Thymus (tissue), 11 donors: ENCODE results near the gene VPS52. TPM values are rescaled to one million over a fixed set of nuclear protein-coding genes. Genes with fewer than 3 reads are reported as not detected.
"Not testable (repeated sequence)": the region's sequence is repeated elsewhere in the genome, so short reads cannot be mapped to it uniquely, and the experiment has no call there.

Source experiments
- DNase-seq, 9 donors: peaks; one replicate each; pipeline ENCODE4 v3.0.0-alpha.2; 2013; ENCODE audit warnings: low spot score in 9 of 9, low read depth in 6 of 9, missing footprints in 1 of 9
- H3K27ac ChIP-seq, 2 donors: one replicate each; pipeline ENCODE4 v1.5.1; 2013; ENCODE audit warnings: control low read depth in 1 of 2, low read depth in 1 of 2, low read length in 1 of 2, mild to moderate bottlenecking in 1 of 2, moderate library complexity in 1 of 2
- H3K27me3 ChIP-seq, 2 donors: one replicate each; pipeline ENCODE4 v1.5.1; 2013; ENCODE audit warnings: low read length in 1 of 2; ENCODE audit not compliant: control insufficient read depth in 2 of 2, insufficient read depth in 1 of 2
- H3K36me3 ChIP-seq, 2 donors: one replicate each; pipeline ENCODE4 v1.5.1; 2013; ENCODE audit warnings: low read length in 1 of 2, mild to moderate bottlenecking in 1 of 2, moderate library complexity in 1 of 2; ENCODE audit not compliant: control insufficient read depth in 2 of 2, insufficient read depth in 2 of 2
- H3K4me1 ChIP-seq, 2 donors: one replicate each; pipeline ENCODE4 v1.5.1; 2013; ENCODE audit warnings: low read length in 2 of 2; ENCODE audit not compliant: control insufficient read depth in 2 of 2, insufficient read depth in 2 of 2
- H3K4me3 ChIP-seq, 2 donors: one replicate each; pipeline ENCODE4 v1.5.1; 2013; ENCODE audit warnings: low read length in 2 of 2, control low read depth in 1 of 2, mild to moderate bottlenecking in 1 of 2
- H3K9me3 ChIP-seq, 2 donors: one replicate each; pipeline ENCODE4 v1.5.1; 2013; ENCODE audit warnings: low read length in 1 of 2, mild to moderate bottlenecking in 1 of 2; ENCODE audit not compliant: control insufficient read depth in 2 of 2, insufficient read depth in 1 of 2
- WGBS: extraction: QIAGEN DNeasy Blood & Tissue Kit; methylation state at CpG from one replicate; pipeline ENCODE4 v1.1.7; 2013; 5-methylcytosine and 5-hydroxymethylcytosine counted together
- polyA plus RNA-seq: library from polyadenylated mRNA; stranded (reverse); fragments of 200-250 nt; gene quantifications from one replicate; pipeline ENCODE4 v1.2.3, GENCODE V29; 2013
- total RNA-seq: library from RNA; stranded (reverse); fragments of 120-200 nt; gene quantifications from one replicate; pipeline ENCODE4 v1.2.4, GENCODE V29; 2013
- donor health status: healthy.

Gene VPS52
- total and polyA plus RNA-seq, 2 donors = 26.3 to 59.0 TPM

- Histone ChIP-seq H3K9me3 (no peaks in the 10 kb centered on the region), H3K36me3 (peaks cover 49 to 67% of the 10 kb centered on the region in 2 donors), H3K4me1 (peaks cover 23 to 43% of the 10 kb centered on the region in 2 donors), H3K27ac (peak overlapping the region; percentile 94 to 98), H3K27me3 (no peaks in the 10 kb centered on the region), H3K4me3 (peak overlapping the region; percentile 90)
- WGBS = 5% methylated on average over 7 of the region's 7 CpGs
- no peak for DNase-seq
Observed at GRCh38 chr6:33271117-33271467, 584 bp downstream of the VPS52 start.

- Histone ChIP-seq H3K9me3 (no peaks in the 10 kb centered on the region), H3K36me3 (peaks cover 53 to 77% of the 10 kb centered on the region in 2 donors), H3K4me3 (no peak overlapping the region), H3K27me3 (no peaks in the 10 kb centered on the region), H3K4me1 (no peaks in the 10 kb centered on the region), H3K27ac (no peak overlapping the region)
- 92% methylated on average over 7 of the region's 7 CpGs for WGBS
- no peak for DNase-seq
Observed at GRCh38 chr6:33264015-33264414, 7.7 kb downstream of the VPS52 start.

GRCh38 chr6:33262490-33262889, 9.2 kb downstream of the VPS52 start:
- H3K27ac ChIP-seq, H3K27me3 ChIP-seq, DNase-seq, H3K9me3 ChIP-seq, H3K4me3 ChIP-seq, H3K4me1 ChIP-seq: not testable (repeated sequence)
- WGBS = 98% methylated on average over 3 of the region's 3 CpGs
- H3K36me3 ChIP-seq = peaks cover 43 to 73% of the 10 kb centered on the region in 2 donors

- DNase-seq = no peak
- no peaks in the 10 kb centered on the region for H3K9me3 ChIP-seq
- H3K4me1 ChIP-seq = no peaks in the 10 kb centered on the region
- WGBS = 92% methylated on average over 5 of the region's 5 CpGs
- H3K36me3 ChIP-seq = peaks cover 15 to 58% of the 10 kb centered on the region in 2 donors
- no peaks in the 10 kb centered on the region for H3K27me3 ChIP-seq
- H3K27ac ChIP-seq = no peak overlapping the region
- no peak overlapping the region for H3K4me3 ChIP-seq
Observed at GRCh38 chr6:33259032-33259431, 12.6 kb downstream of the VPS52 start.

- Histone ChIP-seq H3K36me3 (peaks cover 21 to 46% of the 10 kb centered on the region in 2 donors), H3K27ac (no peak overlapping the region), H3K9me3 (no peaks in the 10 kb centered on the region), H3K27me3 (no peaks in the 10 kb centered on the region), H3K4me1 (peaks cover 9 to 10% of the 10 kb centered on the region in 2 donors), H3K4me3 (no peak overlapping the region)
- 97% methylated on average over 4 of the region's 4 CpGs for WGBS
- DNase-seq = no peak
Observed at GRCh38 chr6:33254591-33254990, 17.1 kb downstream of the VPS52 start.

GRCh38 chr6:33252759-33253158, 18.9 kb downstream of the VPS52 start:
- H3K9me3 ChIP-seq = no peaks in the 10 kb centered on the region
- no peak overlapping the region for H3K4me3 ChIP-seq
- peaks cover 9 to 24% of the 10 kb centered on the region in 2 donors for H3K4me1 ChIP-seq
- H3K27ac ChIP-seq = no peak overlapping the region
- H3K27me3 ChIP-seq = peaks cover 0 to 4% of the 10 kb centered on the region in 2 donors
- peaks cover 16 to 32% of the 10 kb centered on the region in 2 donors for H3K36me3 ChIP-seq
- DNase-seq = no peak

GRCh38 chr6:33251395-33252012, 20.2 kb downstream of the VPS52 start:
- Histone ChIP-seq H3K27ac (no peak overlapping the region), H3K36me3 (peaks cover 16 to 22% of the 10 kb centered on the region in 2 donors), H3K27me3 (peaks cover 2 to 16% of the 10 kb centered on the region in 2 donors), H3K4me1 (peaks cover 9 to 24% of the 10 kb centered on the region in 2 donors), H3K4me3 (no peak overlapping the region), H3K9me3 (no peaks in the 10 kb centered on the region)
- 90% methylated on average over 6 of the region's 6 CpGs for WGBS
- no peak for DNase-seq

GRCh38 chr6:33250731-33251130, 20.9 kb downstream of the VPS52 start:
- WGBS = 98% methylated on average over 13 of the region's 13 CpGs
- Histone ChIP-seq H3K27me3 (peaks cover 2 to 20% of the 10 kb centered on the region in 2 donors), H3K9me3 (no peaks in the 10 kb centered on the region), H3K4me1 (peaks cover 9 to 24% of the 10 kb centered on the region in 2 donors), H3K27ac (no peak overlapping the region), H3K4me3 (no peak overlapping the region), H3K36me3 (peaks cover 16 to 22% of the 10 kb centered on the region in 2 donors)
- no peak for DNase-seq

- H3K27ac ChIP-seq = peak overlapping the region; percentile 84 to 98
Observed at GRCh38 chr6:33249732-33250630, 21.7 kb downstream of the VPS52 start.

More at GRCh38 chr6:33249732-33250630, 21.7 kb downstream of the VPS52 start:
- Histone ChIP-seq H3K4me3 (peak overlapping the region; percentile 56 to 61), H3K4me1 (peaks cover 9 to 24% of the 10 kb centered on the region in 2 donors), H3K27me3 (peaks cover 2 to 26% of the 10 kb centered on the region in 2 donors), H3K36me3 (peaks cover 16 to 19% of the 10 kb centered on the region in 2 donors), H3K9me3 (no peaks in the 10 kb centered on the region)
- 26% methylated on average over 15 of the region's 15 CpGs for WGBS
- DNase-seq = no peak
